ENCODE measurements around the gene CSNK1E. TPM values are rescaled to one million over a fixed set of nuclear protein-coding genes. Genes with fewer than 3 reads are reported as not detected.

The CSNK1E gene
- total RNA-seq, 2 experiments from 2014 or later = 111 to 114 TPM

DNA sequence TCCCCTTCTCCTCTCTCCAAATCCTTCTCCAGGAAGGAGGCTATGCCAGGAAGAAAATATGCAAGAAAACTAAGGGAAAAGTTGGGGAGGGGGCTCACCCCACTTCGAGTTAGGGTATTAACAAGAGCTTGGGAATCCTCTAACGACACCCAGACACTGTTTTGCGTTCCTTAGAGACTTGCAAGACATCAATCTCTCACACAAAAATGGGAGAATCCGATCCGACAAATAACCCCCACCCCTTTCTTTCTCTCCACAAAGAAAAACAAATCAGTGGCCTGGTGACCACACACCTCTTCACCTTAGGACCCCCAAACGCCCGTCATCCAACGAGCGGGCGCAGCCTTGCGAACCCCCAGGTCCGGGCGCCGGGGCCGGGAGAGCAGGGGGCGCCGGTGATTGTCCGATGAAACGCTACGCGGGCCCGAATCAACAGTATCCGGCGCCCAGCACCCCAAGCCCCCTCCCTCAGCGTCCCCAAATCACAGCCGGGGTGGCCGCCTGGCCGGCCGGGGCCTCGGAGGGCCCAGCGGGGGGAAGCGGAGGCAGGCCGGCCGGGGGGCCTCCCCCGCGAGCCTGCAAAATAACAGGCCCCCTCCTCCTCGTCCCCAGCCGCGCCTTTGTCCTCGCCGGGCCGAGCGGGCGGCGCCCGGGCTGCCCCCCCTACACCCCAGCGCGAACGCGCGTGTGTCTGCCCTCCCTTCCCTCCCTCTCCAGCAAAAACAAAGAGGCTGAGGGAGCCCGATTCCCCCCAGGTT lies 690 bp downstream of the CSNK1E start:
- Mint-ChIP-seq H3K4me3 (peak overlapping the region; percentile 85), H3K36me3 (peaks cover 9% of the 10 kb centered on the region), H3K27ac (peak overlapping the region; percentile 86), H3K4me1 (peaks cover 46% of the 10 kb centered on the region), H3K27me3 (no peaks in the 10 kb centered on the region), H3K9me3 (no peaks in the 10 kb centered on the region)
- DNase-seq = peak; percentile 51

DNA sequence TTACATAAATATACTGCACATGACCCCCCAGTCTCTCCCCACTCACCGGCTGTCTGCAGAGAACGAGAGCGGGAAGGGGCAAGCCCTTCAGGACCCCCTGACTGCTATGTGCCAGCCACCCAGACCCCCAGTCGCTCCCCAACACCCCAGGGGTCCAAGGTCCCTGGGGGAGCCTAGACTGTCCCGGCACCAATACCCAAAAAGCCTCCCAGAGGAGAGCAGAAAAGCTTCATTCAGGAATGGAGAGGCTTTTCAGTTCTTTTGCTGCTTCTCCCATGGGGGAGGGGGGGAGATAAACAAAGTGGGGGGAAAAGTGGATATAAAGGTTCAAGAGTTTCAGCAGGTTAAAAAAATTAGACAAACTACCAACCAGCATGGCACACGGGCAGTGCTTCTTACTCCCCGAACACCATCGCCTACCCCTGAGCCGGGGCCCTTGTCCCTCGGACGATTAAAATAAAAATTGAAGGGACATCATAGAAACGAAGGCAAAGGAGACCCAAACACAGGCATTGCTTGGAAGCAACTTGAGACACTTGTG lies 1.3 kb downstream of the CSNK1E start:
- Mint-ChIP-seq H3K27me3 (no peaks in the 10 kb centered on the region), H3K9me3 (no peaks in the 10 kb centered on the region), H3K4me1 (peaks cover 52% of the 10 kb centered on the region), H3K36me3 (peaks cover 10% of the 10 kb centered on the region), H3K27ac (peak overlapping the region; percentile 86), H3K4me3 (peak overlapping the region; percentile 85)
- DNase-seq = no peak

- DNase-seq = no peak
- Mint-ChIP-seq H3K27ac (peak overlapping the region; percentile 86), H3K27me3 (no peaks in the 10 kb centered on the region), H3K4me1 (peaks cover 56% of the 10 kb centered on the region), H3K36me3 (peaks cover 12% of the 10 kb centered on the region), H3K4me3 (peak overlapping the region; percentile 85), H3K9me3 (no peaks in the 10 kb centered on the region)
Measured at GRCh38 chr22:38314933-38315822, 2.1 kb downstream of the CSNK1E start.

DNA sequence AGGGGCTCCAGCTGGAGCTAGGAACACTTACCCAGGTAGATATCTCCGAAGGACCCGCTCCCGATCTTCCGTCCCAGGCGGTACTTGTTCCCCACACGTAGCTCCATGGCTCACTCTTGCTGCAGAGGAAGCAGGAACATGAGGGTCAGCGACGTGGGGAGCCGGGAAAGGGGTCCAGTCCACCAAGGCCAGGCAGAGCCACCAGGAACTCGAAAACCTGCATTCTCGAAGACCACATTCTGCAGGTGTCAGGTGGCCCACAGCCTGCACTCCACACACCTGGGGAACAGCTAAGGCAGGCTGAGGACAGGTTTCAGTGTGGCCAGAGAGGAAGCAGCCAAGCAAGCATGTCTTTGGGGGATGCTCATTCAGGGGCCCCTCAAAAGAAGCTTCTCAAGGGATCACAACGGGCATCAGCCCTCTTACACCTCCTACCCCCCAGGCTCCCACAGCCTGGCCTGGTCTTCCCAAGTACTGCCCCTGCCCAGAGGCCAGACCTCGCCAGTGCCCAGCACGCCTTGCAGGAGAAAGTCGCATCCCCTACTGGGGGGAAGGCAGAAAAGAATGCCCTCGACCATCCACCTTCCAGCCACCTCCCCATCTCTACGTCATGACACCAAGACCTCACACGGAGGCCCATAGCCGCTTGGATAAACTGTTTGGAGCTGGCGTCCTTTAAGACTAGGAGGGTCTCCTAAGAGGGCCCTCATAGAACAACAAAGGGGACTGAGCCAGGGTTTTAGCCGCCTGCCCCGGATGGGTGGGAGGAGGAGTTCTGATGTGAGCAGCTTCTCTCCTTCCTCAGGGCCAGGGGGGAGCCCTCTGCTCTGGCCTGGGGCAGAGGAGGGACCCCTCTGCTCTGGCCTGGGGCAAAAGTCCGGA lies 2.9 kb downstream of the CSNK1E start:
- Mint-ChIP-seq H3K36me3 (peaks cover 12% of the 10 kb centered on the region), H3K9me3 (no peaks in the 10 kb centered on the region), H3K4me1 (peaks cover 59% of the 10 kb centered on the region), H3K4me3 (peak overlapping the region; percentile 85), H3K27me3 (no peaks in the 10 kb centered on the region), H3K27ac (peak overlapping the region; percentile 86)
- DNase-seq = no peak

GRCh38 chr22:38313384-38313955 lies 3.8 kb downstream of the CSNK1E start:
- peaks cover 62% of the 10 kb centered on the region for H3K4me1 Mint-ChIP-seq
- H3K36me3 Mint-ChIP-seq = peaks cover 14% of the 10 kb centered on the region
- H3K9me3 Mint-ChIP-seq = no peaks in the 10 kb centered on the region
- no peaks in the 10 kb centered on the region for H3K27me3 Mint-ChIP-seq
- H3K4me3 Mint-ChIP-seq = peak overlapping the region; percentile 85
- peak overlapping the region; percentile 68 for H3K27ac Mint-ChIP-seq
- DNase-seq = no peak

- H3K9me3 Mint-ChIP-seq = no peaks in the 10 kb centered on the region
- peaks cover 18% of the 10 kb centered on the region for H3K36me3 Mint-ChIP-seq
- H3K27ac Mint-ChIP-seq = peak overlapping the region; percentile 8
- no peaks in the 10 kb centered on the region for H3K27me3 Mint-ChIP-seq
- no peak overlapping the region for H3K4me3 Mint-ChIP-seq
- peaks cover 56% of the 10 kb centered on the region for H3K4me1 Mint-ChIP-seq
- no peak for DNase-seq
Measured at GRCh38 chr22:38312261-38312800, 4.9 kb downstream of the CSNK1E start.

- Mint-ChIP-seq H3K4me3 (no peak overlapping the region), H3K27ac (peak overlapping the region; percentile 66), H3K4me1 (peaks cover 61% of the 10 kb centered on the region), H3K27me3 (no peaks in the 10 kb centered on the region), H3K36me3 (peaks cover 18% of the 10 kb centered on the region), H3K9me3 (no peaks in the 10 kb centered on the region)
- no peak for DNase-seq
Measured at GRCh38 chr22:38311323-38311620, 6.0 kb downstream of the CSNK1E start.

DNA sequence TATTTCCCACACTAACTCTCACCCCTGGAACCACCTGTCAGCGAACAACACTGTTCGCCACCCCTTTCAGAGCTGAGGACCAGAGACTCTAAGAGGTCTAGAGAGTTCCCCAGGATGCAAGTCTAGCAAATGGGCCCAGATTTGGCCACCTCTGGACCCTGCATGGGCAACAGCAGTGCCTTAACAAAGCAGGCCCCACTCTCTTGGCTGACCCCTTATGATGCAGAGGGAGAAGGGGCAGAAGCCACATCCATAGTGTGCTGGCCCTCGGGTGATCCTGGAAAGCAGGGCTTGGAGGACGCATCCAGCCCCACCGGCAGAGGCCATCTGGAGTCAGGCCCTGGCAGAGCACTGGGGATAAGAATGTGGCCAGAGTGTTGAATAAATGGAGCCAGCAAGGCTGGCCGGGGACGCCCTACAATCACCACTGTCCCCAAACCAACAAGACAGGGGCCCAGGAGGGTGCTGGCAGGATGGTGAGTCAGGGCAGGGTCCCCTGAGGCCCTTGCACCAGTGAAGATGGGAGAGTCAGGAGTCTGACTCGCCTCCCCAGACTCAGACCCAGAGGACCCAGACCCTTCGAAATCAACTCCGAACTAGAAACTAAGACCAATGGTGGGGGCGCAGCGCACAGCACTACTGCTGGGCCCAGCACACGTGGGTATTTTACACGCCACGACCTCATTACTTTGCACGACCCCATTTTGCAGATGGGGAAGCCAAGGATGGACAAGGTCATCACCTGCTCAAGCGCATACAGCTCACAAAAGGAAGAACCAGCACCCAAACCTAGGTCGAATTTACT lies 6.5 kb downstream of the CSNK1E start:
- no peak for DNase-seq
- Mint-ChIP-seq H3K9me3 (no peaks in the 10 kb centered on the region), H3K27ac (peak overlapping the region; percentile 66), H3K27me3 (no peaks in the 10 kb centered on the region), H3K4me3 (no peak overlapping the region), H3K36me3 (peaks cover 18% of the 10 kb centered on the region), H3K4me1 (peaks cover 64% of the 10 kb centered on the region)

- Mint-ChIP-seq H3K9me3 (no peaks in the 10 kb centered on the region), H3K27me3 (no peaks in the 10 kb centered on the region), H3K36me3 (peaks cover 20% of the 10 kb centered on the region), H3K27ac (peak overlapping the region; percentile 20), H3K4me3 (no peak overlapping the region), H3K4me1 (peaks cover 60% of the 10 kb centered on the region)
- no peak for DNase-seq
Measured at GRCh38 chr22:38309614-38310517, 7.4 kb downstream of the CSNK1E start.

DNA sequence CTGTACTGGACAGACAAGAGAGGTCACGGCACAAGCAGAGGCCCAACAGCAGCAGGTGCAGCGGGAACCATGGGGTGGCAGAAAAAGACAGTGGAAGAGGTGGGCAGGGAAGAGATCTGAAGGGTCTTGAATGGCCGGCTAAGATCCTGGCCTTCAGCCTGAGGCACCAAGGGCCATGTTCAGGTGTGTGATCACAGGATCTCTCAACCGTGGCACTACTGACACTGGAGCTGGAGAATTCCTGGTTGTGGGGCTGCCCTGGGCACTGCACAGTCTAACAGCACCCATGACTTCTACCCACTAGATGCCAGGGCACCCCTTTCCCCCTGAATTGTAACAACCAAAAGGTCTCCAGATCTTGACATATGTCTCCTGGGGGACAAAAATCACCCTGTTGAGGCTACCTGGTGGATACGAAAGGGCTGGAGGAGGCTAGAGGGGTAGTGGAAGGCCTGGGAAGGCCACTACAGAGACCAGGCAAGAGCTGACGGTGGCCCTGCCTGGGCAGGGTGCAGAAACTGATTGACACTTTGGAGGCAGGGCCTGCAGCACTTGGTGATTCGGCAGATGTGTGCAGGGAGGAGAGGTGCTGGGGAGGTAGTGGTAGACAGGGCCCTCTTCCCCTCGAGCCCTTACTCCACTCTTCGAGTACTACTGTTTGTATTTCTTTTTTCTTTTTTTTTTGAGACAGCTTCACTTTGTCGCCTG lies 8.3 kb downstream of the CSNK1E start:
- Mint-ChIP-seq H3K4me3 (no peak overlapping the region), H3K27me3 (no peaks in the 10 kb centered on the region), H3K36me3 (peaks cover 24% of the 10 kb centered on the region), H3K4me1 (peaks cover 52% of the 10 kb centered on the region), H3K9me3 (no peaks in the 10 kb centered on the region), H3K27ac (no peak overlapping the region)
- no peak for DNase-seq

DNA sequence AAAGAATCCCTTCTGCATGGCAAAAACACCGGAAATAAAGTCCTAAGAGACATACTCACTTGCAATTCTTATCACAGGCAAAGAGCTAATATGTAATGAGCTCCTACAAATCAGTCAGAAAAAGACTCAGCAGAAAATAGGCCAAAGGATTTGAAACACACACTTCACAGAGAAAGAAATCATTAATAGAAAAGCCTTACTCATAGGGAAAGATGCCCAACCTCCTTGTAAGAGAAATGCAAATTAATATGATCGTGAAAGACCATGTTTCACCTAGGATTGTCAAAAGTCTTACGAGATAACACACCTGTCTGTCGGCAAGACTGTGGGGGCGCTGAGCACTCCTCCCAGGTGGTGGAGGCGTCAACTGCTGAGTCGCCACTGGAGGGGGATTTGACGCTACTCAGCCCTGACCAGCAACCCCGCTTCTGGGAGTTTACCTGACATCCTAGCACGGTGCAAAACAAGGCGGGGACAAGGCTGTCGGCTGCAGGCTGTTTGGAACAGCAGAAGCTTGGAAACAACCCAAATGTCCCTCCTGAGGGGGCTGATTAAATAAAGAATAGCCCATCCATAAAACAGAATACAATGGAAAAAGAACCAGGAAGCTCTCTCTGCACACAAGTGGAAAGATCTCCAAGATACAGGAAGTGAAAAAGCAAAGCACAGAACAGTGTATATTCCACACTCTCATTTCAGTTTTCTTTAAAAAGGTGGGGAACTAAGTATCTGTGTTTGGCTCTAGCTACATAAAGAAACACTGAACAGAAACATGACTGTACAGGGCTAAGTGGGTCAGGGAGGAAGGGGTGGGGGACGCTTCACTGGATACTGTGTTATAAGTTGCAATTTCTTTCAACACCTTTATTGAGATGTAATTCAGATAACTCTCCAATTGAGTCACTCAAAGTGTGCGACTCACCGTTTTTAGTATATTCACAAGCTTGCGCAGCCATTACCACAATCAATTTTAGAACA lies 11.5 kb downstream of the CSNK1E start:
- Mint-ChIP-seq H3K27ac (peak overlapping the region; percentile 72), H3K4me3 (peak overlapping the region; percentile 14), H3K4me1 (peaks cover 25% of the 10 kb centered on the region), H3K9me3 (no peaks in the 10 kb centered on the region), H3K27me3 (no peaks in the 10 kb centered on the region), H3K36me3 (peaks cover 21% of the 10 kb centered on the region)
- peak; percentile 33 for DNase-seq

Data from activated naive CD8-positive, alpha-beta T cell treated with anti-CD3 and anti-CD28 coated beads for 36 hours (primary cell).